HPDE6-E6E7 (cell line): ENCODE measurements around the gene NR3C1.

Experiments
- DNase-seq: peaks from one replicate; pipeline ENCODE4 v3.0.0; 2011; ENCODE audit warnings: missing footprints; ENCODE audit errors: extremely low spot score

Gene NR3C1

GRCh38 chr5:143234162-143234842 is 169.2 kb downstream of the NR3C1 start:
- DNase-seq: no peak

- DNase-seq: no peak
These were observed 170.5 kb downstream of the NR3C1 start for GRCh38 chr5:143233031-143233430.

- no peak for DNase-seq
These were observed 171.3 kb downstream of the NR3C1 start for GRCh38 chr5:143231973-143232812.

DNA sequence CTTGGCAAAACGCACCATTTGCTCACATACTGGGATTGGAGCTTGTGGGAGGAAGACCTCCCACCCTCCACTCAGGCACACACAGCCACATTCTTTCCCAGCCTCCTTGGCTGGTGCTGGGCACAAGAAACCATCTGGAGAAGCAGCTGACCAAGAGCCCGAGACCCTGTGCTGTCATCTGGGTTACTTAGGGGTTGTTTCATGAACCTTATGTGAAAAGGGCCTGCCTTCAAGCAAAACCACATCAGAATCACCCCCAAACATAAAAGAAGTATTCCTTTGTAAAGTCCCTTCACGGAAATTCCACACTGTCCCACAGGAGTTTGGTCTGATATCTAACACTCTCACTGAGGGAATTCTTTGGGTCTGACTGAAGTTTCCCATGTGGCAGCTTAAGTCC is 172.1 kb downstream of the NR3C1 start:
- DNase-seq: no peak

GRCh38 chr5:143230676-143230996 is 172.8 kb downstream of the NR3C1 start:
- no peak for DNase-seq

DNA sequence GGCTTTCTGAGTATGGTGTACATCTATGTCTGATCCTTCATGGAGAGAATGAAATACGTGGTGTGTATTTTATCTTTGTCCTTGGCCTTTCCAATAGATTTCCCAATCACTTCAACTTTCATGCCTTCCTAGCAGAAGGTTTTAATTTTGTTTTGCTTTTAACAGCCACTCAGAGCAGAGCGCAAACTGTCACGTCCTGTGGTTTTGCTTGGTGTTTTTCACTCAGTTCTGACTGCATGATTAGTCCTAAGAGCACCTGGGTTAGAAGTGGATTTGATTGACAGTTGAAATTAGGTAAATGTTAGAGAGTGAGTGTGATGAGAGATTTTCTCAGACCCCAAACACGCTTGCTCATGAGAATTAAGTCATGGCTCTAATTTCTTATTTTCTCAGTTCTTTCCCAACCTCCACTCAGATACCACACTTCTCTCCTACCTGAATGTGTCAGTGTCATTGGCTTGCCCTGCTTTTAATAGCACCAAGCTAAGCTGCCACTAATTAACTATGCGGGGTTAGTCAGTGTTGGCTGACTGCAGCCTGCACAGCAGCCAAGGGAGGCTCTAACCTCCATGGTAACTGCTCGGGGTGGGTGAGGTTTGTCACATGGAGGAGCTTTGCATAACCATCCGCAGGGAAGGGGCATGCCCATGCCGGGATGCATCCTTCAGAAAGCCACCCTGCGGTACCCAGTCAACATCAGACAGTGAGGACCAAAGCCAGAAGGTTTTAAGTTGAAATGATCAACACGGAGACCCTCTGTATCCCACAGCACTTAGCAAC is 173.4 kb downstream of the NR3C1 start:
- no peak for DNase-seq

- DNase-seq: no peak
These were observed 174.0 kb downstream of the NR3C1 start for GRCh38 chr5:143229426-143229895.

- DNase-seq: no peak
These were observed 174.7 kb downstream of the NR3C1 start for GRCh38 chr5:143228597-143229293.
